Stimulated activated CD8-positive, alpha-beta memory T cell treated with anti-CD3 and anti-CD28 coated beads, Interleukin-7, amount 100 ng/mL, for 24 hours (primary cell): Measurements from ENCODE around the gene MEAK7.

ENCODE experiments used
- DNase-seq: peaks from one replicate; pipeline ENCODE4 v3.0.0-alpha.2; 2020; ENCODE audit warnings: low read depth

The MEAK7 gene

GRCh38 chr16:84465154-84465553, 39.3 kb downstream of the MEAK7 start:
- no peak for DNase-seq

DNA sequence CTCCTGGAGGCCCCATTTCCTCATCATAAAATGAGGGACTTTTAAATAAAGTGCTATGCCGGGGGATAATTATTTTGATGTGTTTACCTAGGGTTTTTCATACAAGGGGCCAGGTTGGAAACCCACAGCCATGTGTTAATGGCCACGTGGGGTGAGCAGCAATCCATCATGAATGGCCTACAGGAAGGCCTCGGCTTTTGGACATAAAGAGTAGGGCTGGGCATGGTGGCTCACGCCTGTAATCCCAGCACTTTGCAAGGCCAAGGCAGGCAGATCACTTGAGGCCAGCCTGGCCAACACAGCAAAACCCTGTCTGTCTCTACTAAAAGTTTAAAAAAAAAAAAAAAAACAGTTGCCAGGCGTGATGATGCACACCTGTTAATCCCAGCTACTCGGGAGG, 40.3 kb downstream of the MEAK7 start:
- DNase-seq, result no peak

GRCh38 chr16:84463221-84463620, 41.2 kb downstream of the MEAK7 start:
- DNase-seq, result no peak

DNA sequence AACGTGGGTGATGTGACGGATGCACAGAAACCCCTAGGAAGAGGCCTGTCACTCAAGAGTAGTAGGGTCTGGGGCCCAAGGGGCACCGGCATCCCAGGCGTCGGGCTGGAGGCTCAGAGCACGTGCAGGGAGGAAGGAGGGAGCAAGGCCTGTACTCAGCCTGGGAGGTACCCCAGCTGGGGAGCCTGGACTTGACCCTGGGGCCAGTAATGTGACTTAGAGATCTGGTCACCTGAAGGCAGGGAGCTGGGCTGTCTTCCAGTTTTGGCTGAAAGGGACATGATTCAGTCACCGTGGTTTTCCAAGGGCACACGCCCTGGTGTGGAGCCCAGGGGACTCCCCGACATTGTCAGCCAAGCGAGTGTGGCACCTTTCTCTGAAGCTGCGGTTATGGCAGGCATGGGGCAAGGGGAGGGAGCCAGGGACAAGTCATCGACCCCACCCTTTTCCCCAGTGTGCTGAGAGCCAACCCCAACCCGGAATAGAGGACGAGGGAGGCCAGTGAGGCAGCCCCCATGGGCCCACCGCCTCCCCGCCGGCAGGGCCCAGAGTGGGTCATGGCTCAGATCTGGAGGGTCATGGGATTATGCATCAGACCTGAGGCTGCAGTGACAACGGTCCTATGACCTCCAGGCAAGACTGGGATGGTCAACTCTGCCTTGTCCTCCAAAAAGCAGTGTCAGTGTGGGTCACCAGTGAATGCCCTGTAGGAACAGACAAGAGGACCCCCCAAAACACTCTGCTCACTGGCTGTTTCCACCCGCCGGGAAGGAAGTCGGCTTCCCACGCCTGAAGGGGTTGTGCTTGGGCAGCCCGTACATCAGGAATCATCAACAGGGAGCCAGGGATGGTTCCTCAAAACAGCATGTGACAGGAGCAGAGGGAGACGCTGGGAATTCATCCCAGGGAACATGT, 41.9 kb downstream of the MEAK7 start:
- DNase-seq, result no peak

DNA sequence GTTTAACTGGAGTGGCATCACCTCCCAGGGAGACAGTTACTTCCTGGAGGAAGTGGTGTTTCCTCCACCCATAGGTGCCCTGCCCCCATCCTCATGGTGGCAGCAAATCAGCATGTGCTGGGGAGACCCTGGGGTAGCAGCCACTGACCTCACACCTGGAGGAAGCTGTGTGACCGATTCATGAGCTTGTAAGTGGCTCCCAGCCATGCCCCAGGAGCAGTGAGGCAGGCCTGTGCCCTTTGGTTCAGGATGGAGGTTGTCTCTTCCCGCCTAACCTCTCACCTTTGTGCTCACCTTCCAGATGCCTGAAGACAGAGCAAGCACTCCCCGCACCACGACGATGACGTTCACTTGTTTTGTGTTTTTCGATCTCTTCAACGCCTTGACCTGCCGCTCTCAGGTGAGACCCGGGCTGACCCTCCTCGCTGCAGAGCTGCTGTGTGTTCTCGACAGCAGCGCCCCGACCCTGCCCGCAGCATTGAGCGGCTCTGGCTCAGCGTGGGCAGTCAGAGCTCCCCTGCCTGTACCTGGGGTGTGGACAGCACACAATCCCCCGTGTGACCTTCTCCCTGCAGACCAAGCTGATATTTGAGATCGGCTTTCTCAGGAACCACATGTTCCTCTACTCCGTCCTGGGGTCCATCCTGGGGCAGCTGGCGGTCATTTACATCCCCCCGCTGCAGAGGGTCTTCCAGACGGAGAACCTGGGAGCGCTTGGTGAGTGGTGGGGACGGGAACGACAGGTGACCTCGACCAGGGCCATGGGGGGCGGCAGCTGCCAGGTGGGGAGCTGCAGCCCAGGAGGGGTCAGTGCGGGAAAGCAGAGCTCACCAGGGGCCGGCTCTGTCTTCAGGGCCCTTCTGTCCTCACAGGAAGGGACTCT, 42.8 kb downstream of the MEAK7 start:
- no peak for DNase-seq

- no peak for DNase-seq
Measured at GRCh38 chr16:84461029-84461412, 43.4 kb downstream of the MEAK7 start.

- no peak for DNase-seq
Measured at GRCh38 chr16:84460406-84461028, 43.9 kb downstream of the MEAK7 start.

DNA sequence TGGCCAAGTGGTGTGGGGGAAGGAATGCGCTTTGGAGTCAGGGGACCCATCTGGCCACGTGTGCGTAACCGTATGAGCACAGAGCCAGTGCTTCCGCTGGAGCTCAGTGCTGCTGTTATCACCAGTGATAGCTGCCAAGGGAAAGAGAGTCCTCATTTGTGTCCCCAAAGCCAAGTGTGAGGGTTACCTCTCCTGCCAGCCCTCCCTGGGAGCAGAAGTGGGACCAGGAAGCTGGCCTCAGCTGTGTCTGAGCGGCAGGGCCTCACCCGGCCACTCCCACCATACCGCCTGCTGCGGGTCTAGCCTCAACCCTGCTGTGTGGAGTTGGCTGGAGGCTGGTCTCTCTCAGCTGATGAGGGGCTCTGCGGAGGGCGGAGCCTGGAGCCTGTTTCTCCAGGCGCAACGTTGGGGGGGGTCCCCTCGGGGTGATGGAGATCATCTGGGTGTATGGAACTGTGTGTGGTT, 44.5 kb downstream of the MEAK7 start:
- no peak for DNase-seq

- DNase-seq, result no peak
Measured at GRCh38 chr16:84459533-84459894, 44.9 kb downstream of the MEAK7 start.

GRCh38 chr16:84458606-84459532, 45.6 kb downstream of the MEAK7 start:
- no peak for DNase-seq

GRCh38 chr16:84455031-84455430, 49.4 kb downstream of the MEAK7 start:
- DNase-seq, result no peak
